ENCODE measurements around the gene PAN3.
"Not testable (repeated sequence)": the region's sequence is repeated elsewhere in the genome, so short reads cannot be mapped to it uniquely, and the experiment has no call there.

The PAN3 gene, protein sequence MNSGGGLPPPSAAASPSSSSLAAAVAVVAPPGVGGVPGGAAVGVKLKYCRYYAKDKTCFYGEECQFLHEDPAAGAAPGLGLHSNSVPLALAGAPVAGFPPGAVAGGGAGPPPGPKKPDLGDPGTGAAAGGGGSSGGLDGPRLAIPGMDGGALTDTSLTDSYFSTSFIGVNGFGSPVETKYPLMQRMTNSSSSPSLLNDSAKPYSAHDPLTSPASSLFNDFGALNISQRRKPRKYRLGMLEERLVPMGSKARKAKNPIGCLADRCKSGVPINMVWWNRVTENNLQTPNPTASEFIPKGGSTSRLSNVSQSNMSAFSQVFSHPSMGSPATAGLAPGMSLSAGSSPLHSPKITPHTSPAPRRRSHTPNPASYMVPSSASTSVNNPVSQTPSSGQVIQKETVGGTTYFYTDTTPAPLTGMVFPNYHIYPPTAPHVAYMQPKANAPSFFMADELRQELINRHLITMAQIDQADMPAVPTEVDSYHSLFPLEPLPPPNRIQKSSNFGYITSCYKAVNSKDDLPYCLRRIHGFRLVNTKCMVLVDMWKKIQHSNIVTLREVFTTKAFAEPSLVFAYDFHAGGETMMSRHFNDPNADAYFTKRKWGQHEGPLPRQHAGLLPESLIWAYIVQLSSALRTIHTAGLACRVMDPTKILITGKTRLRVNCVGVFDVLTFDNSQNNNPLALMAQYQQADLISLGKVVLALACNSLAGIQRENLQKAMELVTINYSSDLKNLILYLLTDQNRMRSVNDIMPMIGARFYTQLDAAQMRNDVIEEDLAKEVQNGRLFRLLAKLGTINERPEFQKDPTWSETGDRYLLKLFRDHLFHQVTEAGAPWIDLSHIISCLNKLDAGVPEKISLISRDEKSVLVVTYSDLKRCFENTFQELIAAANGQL

DNA sequence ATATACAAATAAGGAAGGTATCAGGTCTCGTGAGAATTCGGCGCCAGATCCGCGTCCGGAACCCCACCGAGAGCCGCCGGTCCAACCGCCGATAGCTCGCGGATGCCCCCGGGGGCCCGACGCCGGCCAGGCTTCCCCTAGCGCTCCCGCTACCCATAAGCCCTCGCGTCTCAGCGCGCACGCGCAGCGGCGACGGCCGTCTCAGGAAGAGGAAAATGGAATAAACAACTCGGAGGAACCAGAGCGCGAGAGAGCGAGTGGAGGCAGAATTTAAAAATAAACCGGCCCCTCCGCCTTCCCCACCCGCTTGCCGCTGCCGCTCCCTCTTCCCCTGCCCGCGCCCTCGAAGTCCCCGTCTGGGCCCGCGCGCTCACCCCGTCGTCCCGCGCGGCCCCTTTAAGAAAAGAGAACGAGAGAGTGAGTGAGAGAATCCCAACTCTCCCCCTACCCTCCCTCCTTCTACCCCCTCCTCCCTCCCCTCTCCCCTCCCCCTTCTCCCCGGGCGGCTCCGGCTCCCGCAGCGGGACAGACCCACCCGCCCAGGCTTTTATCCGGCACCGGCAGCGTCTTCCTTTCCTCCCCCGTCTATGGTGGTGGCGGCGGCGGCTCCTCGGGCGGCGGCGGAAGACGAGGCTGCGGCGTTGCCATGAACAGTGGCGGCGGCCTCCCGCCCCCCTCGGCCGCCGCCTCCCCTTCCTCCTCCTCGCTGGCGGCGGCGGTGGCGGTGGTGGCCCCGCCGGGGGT, at the start of gene PAN3:
PAN3 (plus strand) TSS at position 534 of the 744 bp plus-strand sequence; CDS start at position 647, 113 bp downstream.
- DNase-seq, result peak; percentile 93

DNA sequence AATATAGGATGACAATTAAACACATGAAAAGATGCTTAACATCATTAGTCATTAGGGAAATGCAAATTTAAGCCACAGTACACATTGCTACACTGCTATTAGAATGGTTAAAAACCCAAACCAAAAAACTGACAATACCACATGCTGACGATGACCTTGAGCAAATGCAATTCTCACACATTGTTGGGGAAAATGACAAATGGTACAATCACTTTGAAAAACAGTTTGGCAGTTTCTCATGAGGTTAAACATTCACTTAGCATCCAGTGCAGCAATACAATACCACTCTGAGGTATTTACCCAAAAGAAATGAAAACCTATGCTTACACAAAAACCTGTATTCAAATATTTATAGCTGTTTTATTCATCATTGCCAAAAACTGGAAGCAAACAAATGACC, 49.3 kb upstream of the PAN3 start:
- DNase-seq, result no peak

DNA sequence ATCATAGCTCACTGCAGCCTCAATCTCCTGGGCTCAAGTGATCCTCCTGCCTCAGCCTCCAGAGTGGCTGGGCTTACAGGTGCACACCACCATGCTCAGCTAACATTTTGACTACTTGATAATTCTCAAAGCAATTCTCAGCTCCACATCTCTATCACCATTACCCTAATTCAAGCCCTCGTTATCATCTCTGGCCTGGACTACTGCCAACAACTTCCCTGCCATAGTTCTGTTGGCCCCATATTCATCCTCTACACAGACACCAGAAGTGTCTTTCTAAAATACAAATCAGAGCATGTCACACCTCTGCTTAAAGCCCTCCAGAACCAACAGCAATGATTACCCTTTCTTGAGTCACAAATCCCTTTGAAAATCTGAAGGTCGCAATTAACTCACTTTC, 45.9 kb upstream of the PAN3 start:
- no peak for DNase-seq

DNA sequence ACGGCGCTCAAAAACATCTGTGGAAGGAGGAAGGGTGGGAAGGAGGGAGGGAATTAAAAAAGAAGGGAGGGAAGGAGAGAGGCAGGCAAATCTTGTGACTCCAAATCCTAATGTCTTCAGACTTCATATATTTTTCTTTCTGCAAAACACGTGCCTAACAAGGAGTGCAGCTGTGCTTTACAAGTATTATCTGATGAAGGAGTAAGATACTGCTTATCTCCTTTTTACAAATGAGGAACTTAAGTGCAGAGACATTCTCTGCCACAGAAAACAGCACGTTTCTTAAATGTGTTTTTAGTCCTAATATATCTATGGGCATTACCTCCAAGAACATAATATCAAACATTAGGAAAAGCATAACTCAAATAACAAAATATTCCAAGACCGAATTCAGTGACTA, 44.5 kb upstream of the PAN3 start:
- DNase-seq, result no peak

DNA sequence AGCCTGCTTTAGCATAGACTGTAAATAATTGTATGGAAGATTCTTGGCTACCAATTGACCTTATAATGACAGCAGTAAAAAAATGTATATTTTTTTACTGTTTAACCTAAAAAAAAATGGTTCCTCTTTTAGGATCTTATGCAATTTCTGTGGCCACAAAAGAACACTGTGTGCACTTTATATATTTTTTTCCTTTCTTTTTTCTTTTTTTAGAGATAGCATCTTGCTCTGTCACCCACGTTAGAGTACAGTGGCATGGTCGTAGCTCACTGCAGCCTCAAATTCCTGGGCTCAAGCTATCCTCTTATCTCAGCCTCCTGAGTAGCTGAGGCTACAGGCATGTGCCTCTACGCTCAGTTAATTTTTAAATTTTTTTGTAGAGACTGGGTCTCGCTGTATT, 44.0 kb upstream of the PAN3 start:
- no peak for DNase-seq

DNA sequence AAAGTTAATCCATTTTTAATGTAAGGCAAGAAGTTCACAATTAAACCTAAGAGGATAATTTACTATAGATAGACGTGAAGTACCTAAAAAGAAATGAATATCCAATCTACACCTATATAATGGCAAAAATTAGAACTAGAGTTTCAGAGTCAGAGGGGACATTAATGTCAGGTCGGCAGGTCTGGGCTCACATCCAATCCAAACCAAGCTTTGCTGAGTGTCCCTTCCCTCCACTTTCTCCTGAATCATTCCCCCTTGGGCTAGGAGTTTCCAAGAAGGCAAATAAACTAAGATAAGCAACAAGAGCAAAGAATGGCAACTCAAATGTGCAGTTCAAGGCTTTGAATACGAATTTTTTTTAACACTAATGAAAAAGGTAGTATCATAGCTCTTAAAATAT, 40.8 kb upstream of the PAN3 start:
- no peak for DNase-seq

DNA sequence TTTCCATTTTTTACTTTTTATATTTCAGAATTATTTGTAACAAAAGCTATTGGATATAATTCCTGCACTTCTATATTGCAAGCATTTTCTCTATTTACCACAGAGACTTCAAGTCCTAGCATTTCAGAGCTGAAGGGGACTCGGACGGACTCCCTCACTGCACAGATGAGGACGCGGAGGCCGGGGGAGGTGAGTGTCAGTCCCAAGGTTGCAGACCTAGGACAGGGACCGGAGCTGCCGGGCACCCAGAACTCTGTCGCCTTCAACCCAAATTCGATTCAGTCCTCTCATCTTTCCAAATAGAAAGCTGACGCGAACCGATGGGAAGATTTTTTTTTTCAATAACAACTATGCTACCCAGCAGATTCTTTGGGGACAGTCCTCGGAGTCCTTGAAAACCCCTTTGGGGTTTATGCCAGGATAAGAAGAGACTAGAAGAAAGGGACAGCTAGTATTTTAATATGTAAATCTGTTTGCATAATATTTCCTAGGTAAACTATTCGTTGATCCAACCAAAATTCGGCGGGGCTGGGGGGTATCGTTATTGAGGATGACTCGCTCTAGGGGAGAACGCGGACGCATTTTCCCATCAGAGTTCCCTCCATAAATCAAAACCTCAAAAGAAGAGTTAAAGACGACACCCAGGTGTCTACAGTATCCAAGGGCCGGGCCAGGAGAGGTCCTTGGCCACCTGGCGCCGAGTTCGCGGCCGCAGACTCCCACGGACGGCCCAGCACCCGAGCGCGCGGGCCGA, 38.8 kb upstream of the PAN3 start:
- DNase-seq, result no peak

DNA sequence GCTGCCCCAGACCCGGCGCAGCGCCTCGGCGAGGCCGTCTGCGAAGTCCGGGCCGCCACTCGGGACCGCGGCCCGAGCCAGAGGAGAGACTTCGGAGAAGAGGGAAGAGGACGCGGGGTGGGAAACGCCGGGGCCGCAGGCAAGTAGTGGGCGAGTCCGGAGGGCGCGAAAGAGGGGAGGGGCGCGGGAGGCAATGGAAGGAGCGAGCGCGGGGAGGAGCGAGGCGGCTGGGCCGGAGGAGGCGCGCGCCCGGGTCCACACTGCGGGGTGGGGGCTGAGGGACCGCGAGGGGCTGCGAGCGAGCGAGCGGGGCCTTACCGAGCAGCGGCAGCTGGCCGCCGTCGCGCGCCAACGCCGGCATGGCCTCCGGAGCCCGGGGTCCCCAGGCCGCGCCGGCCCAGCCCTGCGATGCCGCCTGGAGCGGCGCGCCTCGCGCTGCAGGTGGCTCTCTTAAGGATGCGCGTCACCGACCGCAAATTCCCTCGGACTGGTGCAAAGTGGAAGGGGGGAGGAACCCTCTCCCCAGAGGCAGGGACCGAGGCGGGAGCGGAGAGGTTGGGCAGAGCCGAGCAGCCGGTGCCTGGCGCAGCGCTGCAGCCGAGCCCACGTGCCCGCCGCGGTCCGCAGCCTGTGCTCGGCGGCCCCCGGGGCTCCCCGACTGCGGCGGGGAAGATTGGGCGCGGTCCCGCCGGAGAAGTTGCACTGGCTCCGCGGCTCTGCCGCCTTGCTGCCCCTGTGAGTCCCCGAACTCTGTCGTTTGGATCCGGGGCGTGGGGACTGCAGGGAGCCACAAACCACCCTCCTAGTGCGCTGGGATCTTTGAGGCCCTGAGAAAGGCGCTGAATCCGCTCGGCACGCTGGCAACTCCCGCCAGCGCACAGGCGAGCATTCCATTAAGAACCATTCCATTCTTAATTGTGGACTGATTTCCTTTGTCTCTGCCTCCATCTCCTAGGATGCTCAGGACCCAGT, 37.9 kb upstream of the PAN3 start, which contains the start of gene FLT3:
FLT3 (minus strand) TSS at position 427 of the 972 bp plus-strand sequence; CDS start at position 361, 66 bp downstream.
- peak; percentile 49 for DNase-seq

DNA sequence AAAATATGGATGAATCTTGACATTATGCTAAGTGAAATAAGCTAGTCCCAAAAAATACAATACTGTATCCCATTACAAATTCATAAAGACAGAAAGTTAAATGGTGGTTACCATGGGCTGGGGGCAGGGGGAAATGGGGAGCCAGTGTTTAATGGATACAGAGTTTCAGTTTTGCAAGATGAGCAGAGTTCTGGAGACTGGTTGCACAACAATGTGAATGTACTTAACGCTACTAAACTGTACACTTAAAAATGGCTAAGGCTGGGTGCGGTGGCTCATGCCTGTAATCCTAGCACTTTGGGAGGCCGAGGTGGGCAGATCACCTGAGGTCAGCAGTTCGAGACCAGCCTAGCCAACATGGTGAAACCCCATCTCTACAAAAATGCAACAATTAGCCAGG, 36.5 kb upstream of the PAN3 start:
- not testable (repeated sequence) for DNase-seq

DNA sequence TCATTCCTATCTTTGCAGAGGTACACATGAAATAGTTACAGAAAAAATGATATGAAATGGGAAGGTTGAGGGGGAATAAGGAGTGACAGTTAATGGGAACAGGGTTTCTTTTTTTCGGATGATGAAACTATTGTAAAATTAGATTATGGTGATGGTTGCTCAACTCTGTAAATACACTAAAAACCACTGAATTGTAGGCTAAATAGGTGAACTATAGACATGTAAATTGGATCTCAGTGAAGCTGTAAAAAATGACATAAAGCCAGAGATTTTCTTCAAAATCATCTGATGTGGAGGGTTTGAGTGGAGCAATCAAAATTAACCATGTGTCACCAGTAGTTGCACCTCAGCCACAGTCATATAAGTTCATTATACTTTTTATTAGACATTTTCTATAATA, 31.4 kb upstream of the PAN3 start:
- no peak for DNase-seq

DNA sequence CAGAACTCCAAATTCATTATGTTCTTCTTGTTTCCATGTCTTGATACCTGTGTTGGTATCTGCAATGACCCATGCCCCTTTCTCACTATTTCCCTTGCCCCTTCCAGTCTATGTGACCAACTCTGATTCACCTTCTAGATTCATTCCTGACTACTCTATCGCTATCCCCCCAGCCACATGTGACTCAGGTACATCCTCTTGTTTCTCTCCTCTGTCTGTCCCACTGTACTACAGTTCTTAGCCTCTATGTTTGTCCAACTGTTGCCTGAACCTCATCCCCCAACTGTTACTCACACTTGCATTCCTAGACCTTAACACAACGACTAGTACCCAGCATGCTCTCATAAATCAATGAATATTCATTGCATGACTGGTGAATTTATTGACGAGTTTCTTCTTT, 27.9 kb upstream of the PAN3 start:
- DNase-seq, result no peak

DNA sequence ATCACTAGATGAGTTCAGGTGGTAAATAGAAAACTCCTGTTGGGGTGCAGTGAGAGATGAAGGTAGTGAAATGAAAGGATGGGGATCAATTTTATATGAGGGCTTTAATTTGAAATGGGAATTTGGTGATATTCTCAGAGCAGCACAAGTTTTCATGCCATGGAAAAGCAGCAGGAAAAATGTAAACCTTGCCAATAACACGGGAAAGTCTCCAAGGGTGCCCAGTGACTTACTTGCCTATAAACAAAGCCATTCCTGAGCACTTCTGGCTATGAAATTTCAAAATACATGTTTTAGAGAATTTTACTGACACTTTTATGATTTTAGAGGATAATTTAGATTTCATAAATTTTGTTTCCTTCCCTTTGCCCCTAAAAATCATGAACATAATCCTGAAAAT, 21.6 kb upstream of the PAN3 start:
- DNase-seq, result no peak

DNA sequence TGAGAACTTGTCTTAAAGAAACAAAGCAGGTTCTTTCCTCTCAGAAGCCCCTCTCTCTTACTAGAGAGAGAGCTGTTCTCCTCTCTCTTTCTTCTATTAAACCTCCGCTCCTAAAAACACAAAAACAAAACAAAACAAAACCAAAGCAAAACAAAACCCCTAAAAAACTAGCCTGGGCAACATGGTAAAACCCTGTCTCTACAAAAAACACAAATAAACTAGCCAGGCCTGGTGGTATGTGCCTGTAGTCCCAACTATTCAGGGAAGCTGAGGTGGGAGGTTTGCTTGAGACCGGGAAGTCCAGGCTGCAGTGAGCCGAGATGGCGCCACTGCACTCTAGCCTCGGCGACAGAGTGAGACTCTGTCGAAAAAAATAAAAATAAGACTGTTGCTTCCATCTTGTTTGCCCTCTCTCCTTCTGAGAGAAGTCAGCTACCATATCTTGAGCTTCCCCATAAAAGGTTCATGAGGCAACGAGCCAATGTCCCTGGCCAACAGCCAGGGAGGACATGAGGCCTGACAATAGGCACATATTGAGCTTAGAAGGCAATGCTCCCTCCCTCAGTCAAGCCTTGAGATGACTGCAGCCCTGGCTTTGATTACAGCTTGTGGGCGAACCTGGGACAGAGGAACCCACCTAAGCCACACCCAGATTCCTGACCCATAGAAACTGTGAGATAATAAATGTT, 20.5 kb upstream of the PAN3 start:
- no peak for DNase-seq

DNA sequence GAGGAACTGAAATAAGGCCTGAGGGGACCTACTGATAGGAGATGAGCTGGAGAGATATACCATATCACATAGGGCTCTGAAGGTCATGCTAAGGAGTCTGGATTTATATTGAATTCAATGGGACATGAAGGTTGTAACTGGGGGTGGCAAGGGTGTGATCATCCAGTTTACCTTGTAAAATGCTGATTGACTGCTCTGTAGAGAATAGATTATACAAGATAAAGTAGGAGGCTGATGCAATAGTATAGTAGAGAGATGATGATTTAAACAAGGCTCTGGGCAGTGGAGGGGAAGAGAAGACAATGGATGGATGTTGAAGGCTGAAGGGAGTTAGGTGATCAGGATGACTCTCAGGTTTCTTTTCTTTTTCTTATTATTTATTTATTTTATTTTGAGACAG, 18.0 kb upstream of the PAN3 start:
- no peak for DNase-seq

DNA sequence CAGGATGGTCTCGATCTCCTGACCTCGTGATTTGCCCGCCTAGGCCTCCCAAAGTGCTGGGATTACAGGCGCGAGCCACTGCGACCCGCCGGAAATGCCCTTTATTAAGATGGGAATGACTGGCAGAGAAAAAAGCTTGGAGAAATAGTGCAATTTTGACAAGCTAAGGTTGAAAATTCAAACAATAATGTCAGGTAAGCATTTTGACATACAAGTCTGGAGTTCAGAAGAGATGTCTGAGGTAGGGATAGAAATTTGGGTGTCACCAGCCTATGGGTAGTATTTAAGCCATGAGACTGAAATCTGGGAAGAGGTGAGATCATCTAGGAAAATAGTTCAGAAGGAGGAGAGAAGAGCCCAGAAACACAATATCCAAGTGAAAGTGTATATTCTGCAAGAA, 17.1 kb upstream of the PAN3 start:
- DNase-seq, result no peak

DNA sequence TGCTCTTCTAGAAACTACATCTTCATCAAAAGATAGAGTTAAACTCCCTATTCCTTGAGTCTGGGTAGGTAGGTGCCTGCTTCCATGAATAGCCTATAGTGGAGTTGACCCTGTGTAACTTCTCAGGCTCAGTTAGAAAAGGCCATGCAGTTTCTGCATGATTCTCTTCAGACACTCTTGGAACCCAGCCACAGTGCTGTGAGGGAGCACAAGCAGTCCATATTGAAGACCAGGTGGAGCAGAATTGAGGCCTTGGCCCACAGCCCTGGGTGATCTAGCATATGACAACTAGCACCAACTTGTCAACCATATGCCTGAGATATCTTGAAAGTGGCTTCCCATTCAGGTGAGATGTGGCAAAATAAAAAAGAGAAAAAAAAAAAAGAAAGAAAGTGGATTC, 10.3 kb upstream of the PAN3 start:
- no peak for DNase-seq

DNA sequence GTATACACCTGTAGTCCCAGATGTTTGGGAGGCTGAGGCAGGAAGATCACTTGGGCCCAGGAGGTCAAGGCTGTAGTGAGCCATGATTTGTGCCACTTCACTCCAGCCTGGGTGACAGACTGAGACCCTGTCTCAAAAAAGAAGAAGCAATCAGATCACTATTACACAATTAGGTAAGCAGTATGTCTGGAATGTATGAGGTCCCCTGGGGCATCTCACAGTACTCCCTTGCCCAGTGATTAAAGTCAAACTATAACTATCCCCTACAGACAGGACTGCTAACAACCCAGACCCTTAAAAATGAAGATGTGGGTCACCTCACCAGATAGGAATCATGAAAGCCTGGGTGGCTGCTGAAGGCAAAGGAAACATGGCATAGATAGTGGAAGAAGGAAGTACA, 9.4 kb upstream of the PAN3 start:
- no peak for DNase-seq

DNA sequence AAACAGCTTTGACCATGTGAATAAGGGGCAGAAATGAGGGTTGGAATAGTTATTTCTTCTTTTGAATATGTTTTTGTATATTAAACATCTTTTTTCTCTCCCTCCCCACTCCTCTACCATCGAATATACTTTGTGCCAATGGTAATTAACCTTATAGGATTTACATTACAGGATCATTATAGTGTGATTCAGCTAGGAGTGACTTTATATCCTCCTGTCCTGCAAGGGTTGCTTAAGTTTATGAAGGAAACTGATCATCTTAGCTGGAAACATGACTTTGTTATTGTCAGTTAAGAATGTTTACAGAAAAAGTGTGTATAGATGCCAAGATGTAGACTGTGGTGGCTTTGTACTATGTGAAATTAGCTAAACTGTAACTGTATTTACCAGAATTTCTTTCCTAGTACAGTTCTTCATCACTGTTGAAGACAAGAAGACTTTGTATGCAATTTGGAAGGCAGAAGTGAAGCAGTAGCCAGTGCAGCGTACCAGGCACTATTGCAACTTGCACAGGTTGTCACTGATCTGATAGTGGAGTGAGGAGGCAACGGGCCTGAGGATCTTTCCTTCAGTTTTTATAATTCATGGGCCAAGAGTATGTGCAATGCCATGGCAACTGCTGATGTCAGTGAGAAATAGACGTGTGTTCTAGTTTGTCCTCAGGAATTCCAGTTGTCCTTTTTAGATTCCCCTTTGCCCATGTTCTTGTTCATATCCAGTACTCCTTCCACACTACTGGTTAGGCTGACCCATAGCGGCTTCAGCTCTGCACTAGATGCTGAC, 8.2 kb upstream of the PAN3 start:
- no peak for DNase-seq

DNA sequence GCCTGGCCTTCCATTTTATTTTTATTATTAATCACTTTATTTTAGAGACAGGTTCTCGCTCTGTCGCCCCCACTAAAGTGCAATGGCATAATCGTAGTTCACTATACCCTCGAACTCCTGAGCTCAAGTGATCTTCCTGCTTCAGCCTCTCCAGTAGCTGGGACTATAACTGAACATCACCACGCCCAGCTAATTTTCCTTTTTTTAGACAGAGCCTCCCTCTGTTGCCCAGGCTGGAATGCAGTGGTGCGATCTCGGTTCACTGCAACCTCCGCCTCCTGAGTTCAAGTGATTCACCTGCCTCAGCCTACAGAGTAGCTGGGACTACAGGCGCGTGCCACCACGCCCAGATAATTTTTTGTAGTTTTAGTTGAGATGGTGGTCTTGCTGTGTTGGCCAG, 6.7 kb upstream of the PAN3 start:
- DNase-seq, result no peak

DNA sequence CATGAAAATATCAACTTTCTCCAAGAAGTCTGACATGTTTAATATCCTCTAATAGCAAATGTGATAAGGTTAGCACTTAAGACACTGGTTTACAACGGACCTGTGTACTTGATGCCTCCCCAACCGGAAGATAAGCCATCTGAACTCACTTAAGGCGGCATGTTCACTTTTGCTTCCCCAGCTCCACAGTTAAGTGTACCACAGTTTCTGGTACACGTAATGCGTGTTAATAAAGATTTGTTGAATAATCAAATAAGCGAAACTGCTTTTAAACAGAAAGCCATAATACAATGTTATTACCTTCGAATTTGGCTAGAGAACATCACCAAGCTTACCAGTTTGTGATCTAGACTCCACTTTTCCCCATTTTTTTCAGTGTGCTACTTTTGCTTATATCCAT, 1.4 kb upstream of the PAN3 start:
- no peak for DNase-seq
